WTC11 (cell line): ENCODE data around the gene MAGI2. TPM values are rescaled to one million over a fixed set of nuclear protein-coding genes. Genes with fewer than 3 reads are reported as not detected.

Experiments
- ATAC-seq: fragments of 200-7000 bp; cut with Tn5 transposase; 2 replicates; pipeline ENCODE4 v1.10.0; 2021; ENCODE audit warnings: mild to moderate bottlenecking, moderate library complexity
- CTCF ChIA-PET: fragments of 300-600 bp; sonication (Branson Sonifier 250); formaldehyde crosslinking; loops from one replicate; lab custom pipeline; 2021; ENCODE audit warnings: antibody characterized with exemption; lab: Charles Lee
- POLR2A ChIA-PET: fragments of 350-600 bp; sonication (Branson Sonifier 250); formaldehyde crosslinking; loops from one replicate; lab custom pipeline; 2021; ENCODE audit warnings: antibody characterized with exemption; lab: Charles Lee
- DNase-seq: peaks from one replicate; pipeline ENCODE4 v3.0.0; 2021; ENCODE audit warnings: low spot score
- H3K27ac Mint-ChIP-seq: 2 replicates; pipeline ENCODE4 v1.8.0; 2021; ENCODE audit warnings: mixed read lengths
- H3K27me3 Mint-ChIP-seq: 2 replicates; pipeline ENCODE4 v1.8.0; 2021; ENCODE audit warnings: low read depth, mild to moderate bottlenecking, moderate library complexity, mixed read lengths
- H3K36me3 Mint-ChIP-seq: 2 replicates; pipeline ENCODE4 v1.8.0; 2021; ENCODE audit warnings: mixed read lengths
- H3K4me1 Mint-ChIP-seq: 2 replicates; pipeline ENCODE4 v1.8.0; 2022; ENCODE audit warnings: mixed read lengths
- H3K4me3 Mint-ChIP-seq: 2 replicates; pipeline ENCODE4 v1.8.0; 2021; ENCODE audit warnings: mild to moderate bottlenecking, moderate library complexity, mixed read lengths
- H3K9me3 Mint-ChIP-seq: 2 replicates; pipeline ENCODE4 v1.8.0; 2021; ENCODE audit warnings: mixed read lengths
- ATF1 ChIP-seq: sonication (generic); formaldehyde crosslinking; IDR thresholded peaks from 2 replicates; pipeline ENCODE4 v1.8.1; 2023; ENCODE audit warnings: mild to moderate bottlenecking, moderate library complexity, missing genetic modification reagents
- CBFB ChIP-seq: sonication (generic); formaldehyde crosslinking; IDR thresholded peaks from 2 replicates; pipeline ENCODE4 v1.8.1; 2022; ENCODE audit warnings: mild to moderate bottlenecking, low read depth, missing genetic modification reagents
- ELF4 ChIP-seq: sonication (generic); formaldehyde crosslinking; IDR thresholded peaks from 2 replicates; pipeline ENCODE4 v1.8.1; 2022; ENCODE audit warnings: low read depth, mild to moderate bottlenecking, moderate library complexity, missing genetic modification reagents
- FOXP1 ChIP-seq: sonication (generic); formaldehyde crosslinking; IDR thresholded peaks from 2 replicates; pipeline ENCODE4 v1.8.0; 2022; ENCODE audit warnings: missing genetic modification reagents, mild to moderate bottlenecking, moderate library complexity, borderline replicate concordance
- GRHL2 ChIP-seq: fragments of 250-450 bp; sonication (Bioruptor Pico); IDR thresholded peaks from 2 replicates; pipeline ENCODE4 v1.8.0; 2022; ENCODE audit warnings: mild to moderate bottlenecking, moderate library complexity; ENCODE audit not compliant: insufficient replicate concordance, severe bottlenecking
- MXD4 ChIP-seq: fragments of 250-450 bp; sonication (Bioruptor Pico); IDR thresholded peaks from 2 replicates; pipeline ENCODE4 v1.8.0; 2021; ENCODE audit warnings: mild to moderate bottlenecking, moderate library complexity, borderline replicate concordance
- NFE2L1 ChIP-seq: sonication (generic); formaldehyde crosslinking; IDR thresholded peaks from 2 replicates; pipeline ENCODE4 v1.8.1; 2023; ENCODE audit warnings: missing genetic modification reagents
- NFYB ChIP-seq: sonication (generic); formaldehyde crosslinking; conservative IDR thresholded peaks from 2 replicates; pipeline ENCODE4 v1.8.0; 2022; ENCODE audit warnings: low read depth, missing genetic modification reagents
- PRRX2 ChIP-seq: fragments of 250-450 bp; sonication (Bioruptor Pico); IDR thresholded peaks from 2 replicates; pipeline ENCODE4 v1.8.0; 2021; ENCODE audit warnings: mild to moderate bottlenecking
- SMAD3 ChIP-seq: sonication (generic); formaldehyde crosslinking; IDR thresholded peaks from 2 replicates; pipeline ENCODE4 v1.8.0; 2022; ENCODE audit warnings: missing genetic modification reagents, mild to moderate bottlenecking, borderline replicate concordance
- TP53 ChIP-seq: sonication (generic); formaldehyde crosslinking; IDR thresholded peaks from 2 replicates; pipeline ENCODE4 v1.8.1; 2023; ENCODE audit warnings: mild to moderate bottlenecking, missing genetic modification reagents
- ZNF121 ChIP-seq: sonication (generic); formaldehyde crosslinking; IDR thresholded peaks from 2 replicates; pipeline ENCODE4 v1.8.0; 2023; ENCODE audit warnings: missing genetic modification reagents
- ZNF219 ChIP-seq: sonication (generic); formaldehyde crosslinking; IDR thresholded peaks from 2 replicates; pipeline ENCODE4 v1.8.0; 2023; ENCODE audit warnings: missing genetic modification reagents, mild to moderate bottlenecking, borderline replicate concordance
- ZNF416 ChIP-seq: fragments of 250-450 bp; sonication (Bioruptor Pico); IDR thresholded peaks from 2 replicates; pipeline ENCODE4 v1.9.0; 2021; ENCODE audit warnings: mild to moderate bottlenecking, inconsistent platforms
- ZNF671 ChIP-seq: fragments of 250-450 bp; sonication (Bioruptor Pico); IDR thresholded peaks from 2 replicates; pipeline ENCODE4 v1.8.0; 2021; ENCODE audit warnings: mild to moderate bottlenecking
- total RNA-seq: library from RNA; stranded (reverse); gene quantifications from 3 replicates; pipeline ENCODE4 v1.2.3, GENCODE V29; 2021
- TF ChIP-seq, protein P1 (sequence below): sonication (generic); formaldehyde crosslinking; IDR thresholded peaks from 2 replicates; pipeline ENCODE4 v1.8.1; 2022; ENCODE audit warnings: missing genetic modification reagents, borderline replicate concordance
- TF ChIP-seq, protein P2 (sequence below): fragments of 250-450 bp; sonication (Bioruptor Pico); IDR thresholded peaks from 2 replicates; pipeline ENCODE4 v1.9.0; 2021; ENCODE audit warnings: mild to moderate bottlenecking
- TF ChIP-seq, protein P3 (sequence below): sonication (generic); formaldehyde crosslinking; IDR thresholded peaks from 2 replicates; pipeline ENCODE4 v1.8.1; 2023; ENCODE audit warnings: mild to moderate bottlenecking, missing genetic modification reagents, moderate library complexity
- TF ChIP-seq, protein P4 (sequence below): sonication (generic); formaldehyde crosslinking; IDR thresholded peaks from 2 replicates; pipeline ENCODE4 v1.8.1; 2022; ENCODE audit warnings: low read depth, missing genetic modification reagents, borderline replicate concordance
- TF ChIP-seq, protein P5 (sequence below): sonication (generic); formaldehyde crosslinking; IDR thresholded peaks from 2 replicates; pipeline ENCODE4 v1.8.1; 2022; ENCODE audit warnings: mild to moderate bottlenecking, missing genetic modification reagents, moderate library complexity, borderline replicate concordance
- TF ChIP-seq, protein P6 (sequence below): sonication (generic); formaldehyde crosslinking; IDR thresholded peaks from 2 replicates; pipeline ENCODE4 v1.8.0; 2022; ENCODE audit warnings: mild to moderate bottlenecking, missing genetic modification reagents
- TF ChIP-seq, protein P7 (sequence below): sonication (generic); formaldehyde crosslinking; IDR thresholded peaks from 2 replicates; pipeline ENCODE4 v1.8.1; 2022; ENCODE audit warnings: low read depth, mild to moderate bottlenecking, moderate library complexity, missing genetic modification reagents, borderline replicate concordance
- TF ChIP-seq, protein P8 (sequence below): fragments of 250-450 bp; sonication (Bioruptor Pico); IDR thresholded peaks from 2 replicates; pipeline ENCODE4 v1.9.0; 2021; ENCODE audit warnings: mild to moderate bottlenecking, borderline replicate concordance
- TF ChIP-seq, protein P9 (sequence below): sonication (generic); formaldehyde crosslinking; IDR thresholded peaks from 2 replicates; pipeline ENCODE4 v1.8.1; 2023; ENCODE audit warnings: mild to moderate bottlenecking, missing genetic modification reagents, moderate library complexity

MAGI2 gene
- total RNA-seq, 1 experiment from 2014 or later = 26.6 TPM

DNA sequence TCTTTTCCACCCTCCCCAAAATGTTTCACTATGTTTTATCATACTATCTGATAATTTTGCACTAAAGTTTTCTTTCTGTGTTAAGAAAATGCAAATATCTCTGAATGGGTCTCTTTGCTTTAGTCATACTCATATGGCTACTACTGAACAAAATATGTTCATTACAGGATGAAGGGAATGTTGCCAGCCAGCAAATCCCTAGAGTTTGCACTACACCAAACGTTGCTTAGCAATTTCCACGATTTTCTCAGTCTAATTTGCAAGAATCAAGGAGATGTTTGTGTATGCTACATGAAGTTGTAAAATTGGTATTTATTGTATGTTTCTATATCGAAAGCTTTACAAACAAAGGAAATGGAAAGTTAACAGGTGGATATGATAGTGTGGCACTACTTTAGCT is 10.6 kb upstream of the MAGI2 start (continued):
- TF ChIP-seq, protein P1, sequence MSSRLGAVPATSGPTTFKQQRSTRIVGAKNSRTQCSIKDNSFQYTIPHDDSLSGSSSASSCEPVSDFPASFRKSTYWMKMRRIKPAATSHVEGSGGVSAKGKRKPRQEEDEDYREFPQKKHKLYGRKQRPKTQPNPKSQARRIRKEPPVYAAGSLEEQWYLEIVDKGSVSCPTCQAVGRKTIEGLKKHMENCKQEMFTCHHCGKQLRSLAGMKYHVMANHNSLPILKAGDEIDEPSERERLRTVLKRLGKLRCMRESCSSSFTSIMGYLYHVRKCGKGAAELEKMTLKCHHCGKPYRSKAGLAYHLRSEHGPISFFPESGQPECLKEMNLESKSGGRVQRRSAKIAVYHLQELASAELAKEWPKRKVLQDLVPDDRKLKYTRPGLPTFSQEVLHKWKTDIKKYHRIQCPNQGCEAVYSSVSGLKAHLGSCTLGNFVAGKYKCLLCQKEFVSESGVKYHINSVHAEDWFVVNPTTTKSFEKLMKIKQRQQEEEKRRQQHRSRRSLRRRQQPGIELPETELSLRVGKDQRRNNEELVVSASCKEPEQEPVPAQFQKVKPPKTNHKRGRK (CRISPR knock-in tag) = no peak
- TF ChIP-seq SMAD3 (CRISPR knock-in tag) (no peak), GRHL2 (CRISPR knock-in tag) (no peak), TP53 (CRISPR knock-in tag) (no peak), PRRX2 (no peak), ZNF219 (CRISPR knock-in tag) (no peak), ZNF671 (CRISPR knock-in tag) (no peak), FOXP1 (no peak)
- TF ChIP-seq, protein P2, sequence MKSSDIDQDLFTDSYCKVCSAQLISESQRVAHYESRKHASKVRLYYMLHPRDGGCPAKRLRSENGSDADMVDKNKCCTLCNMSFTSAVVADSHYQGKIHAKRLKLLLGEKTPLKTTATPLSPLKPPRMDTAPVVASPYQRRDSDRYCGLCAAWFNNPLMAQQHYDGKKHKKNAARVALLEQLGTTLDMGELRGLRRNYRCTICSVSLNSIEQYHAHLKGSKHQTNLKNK (CRISPR knock-in tag) = no peak
- TF ChIP-seq, protein P3, sequence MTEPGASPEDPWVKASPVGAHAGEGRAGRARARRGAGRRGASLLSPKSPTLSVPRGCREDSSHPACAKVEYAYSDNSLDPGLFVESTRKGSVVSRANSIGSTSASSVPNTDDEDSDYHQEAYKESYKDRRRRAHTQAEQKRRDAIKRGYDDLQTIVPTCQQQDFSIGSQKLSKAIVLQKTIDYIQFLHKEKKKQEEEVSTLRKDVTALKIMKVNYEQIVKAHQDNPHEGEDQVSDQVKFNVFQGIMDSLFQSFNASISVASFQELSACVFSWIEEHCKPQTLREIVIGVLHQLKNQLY (CRISPR knock-in tag) = no peak
- TF ChIP-seq, protein P4, sequence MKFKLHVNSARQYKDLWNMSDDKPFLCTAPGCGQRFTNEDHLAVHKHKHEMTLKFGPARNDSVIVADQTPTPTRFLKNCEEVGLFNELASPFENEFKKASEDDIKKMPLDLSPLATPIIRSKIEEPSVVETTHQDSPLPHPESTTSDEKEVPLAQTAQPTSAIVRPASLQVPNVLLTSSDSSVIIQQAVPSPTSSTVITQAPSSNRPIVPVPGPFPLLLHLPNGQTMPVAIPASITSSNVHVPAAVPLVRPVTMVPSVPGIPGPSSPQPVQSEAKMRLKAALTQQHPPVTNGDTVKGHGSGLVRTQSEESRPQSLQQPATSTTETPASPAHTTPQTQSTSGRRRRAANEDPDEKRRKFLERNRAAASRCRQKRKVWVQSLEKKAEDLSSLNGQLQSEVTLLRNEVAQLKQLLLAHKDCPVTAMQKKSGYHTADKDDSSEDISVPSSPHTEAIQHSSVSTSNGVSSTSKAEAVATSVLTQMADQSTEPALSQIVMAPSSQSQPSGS = no peak
- TF ChIP-seq, protein P5, sequence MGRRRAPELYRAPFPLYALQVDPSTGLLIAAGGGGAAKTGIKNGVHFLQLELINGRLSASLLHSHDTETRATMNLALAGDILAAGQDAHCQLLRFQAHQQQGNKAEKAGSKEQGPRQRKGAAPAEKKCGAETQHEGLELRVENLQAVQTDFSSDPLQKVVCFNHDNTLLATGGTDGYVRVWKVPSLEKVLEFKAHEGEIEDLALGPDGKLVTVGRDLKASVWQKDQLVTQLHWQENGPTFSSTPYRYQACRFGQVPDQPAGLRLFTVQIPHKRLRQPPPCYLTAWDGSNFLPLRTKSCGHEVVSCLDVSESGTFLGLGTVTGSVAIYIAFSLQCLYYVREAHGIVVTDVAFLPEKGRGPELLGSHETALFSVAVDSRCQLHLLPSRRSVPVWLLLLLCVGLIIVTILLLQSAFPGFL (CRISPR knock-in tag) = no peak

DNA sequence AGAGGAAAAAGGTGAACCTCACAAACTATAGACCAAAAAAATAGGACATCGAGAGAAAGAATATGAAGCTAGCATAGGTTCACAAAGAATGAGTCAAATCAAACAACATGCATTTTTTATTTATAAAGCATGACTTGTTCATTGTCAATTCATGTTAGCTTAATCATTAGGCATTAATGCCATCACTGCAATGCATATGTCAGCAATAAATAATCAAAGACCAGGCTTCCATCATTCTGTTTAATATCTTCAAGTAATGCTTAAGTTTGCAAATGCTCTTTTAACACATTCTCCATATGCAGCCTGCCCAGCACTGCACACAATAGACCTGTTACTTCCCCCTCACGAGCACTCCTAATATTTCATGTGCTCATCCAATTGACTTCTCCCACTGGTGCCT is 8.9 kb upstream of the MAGI2 start:
- Mint-ChIP-seq H3K9me3 (no peaks in the 10 kb centered on the region), H3K27me3 (peaks cover 14% of the 10 kb centered on the region), H3K27ac (no peak overlapping the region), H3K4me1 (peaks cover 2% of the 10 kb centered on the region; the same call in 1 of the 2 replicates), H3K4me3 (no peak overlapping the region), H3K36me3 (no peaks in the 10 kb centered on the region)
- ATAC-seq = no peak
- ChIA-PET POLR2A (no interaction called here), CTCF (no interaction called here)
- no peak for DNase-seq
- no peak for TF ChIP-seq NFYB (CRISPR knock-in tag)
- TF ChIP-seq, protein P6, sequence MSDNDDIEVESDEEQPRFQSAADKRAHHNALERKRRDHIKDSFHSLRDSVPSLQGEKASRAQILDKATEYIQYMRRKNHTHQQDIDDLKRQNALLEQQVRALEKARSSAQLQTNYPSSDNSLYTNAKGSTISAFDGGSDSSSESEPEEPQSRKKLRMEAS = no peak
- TF ChIP-seq, protein P7, sequence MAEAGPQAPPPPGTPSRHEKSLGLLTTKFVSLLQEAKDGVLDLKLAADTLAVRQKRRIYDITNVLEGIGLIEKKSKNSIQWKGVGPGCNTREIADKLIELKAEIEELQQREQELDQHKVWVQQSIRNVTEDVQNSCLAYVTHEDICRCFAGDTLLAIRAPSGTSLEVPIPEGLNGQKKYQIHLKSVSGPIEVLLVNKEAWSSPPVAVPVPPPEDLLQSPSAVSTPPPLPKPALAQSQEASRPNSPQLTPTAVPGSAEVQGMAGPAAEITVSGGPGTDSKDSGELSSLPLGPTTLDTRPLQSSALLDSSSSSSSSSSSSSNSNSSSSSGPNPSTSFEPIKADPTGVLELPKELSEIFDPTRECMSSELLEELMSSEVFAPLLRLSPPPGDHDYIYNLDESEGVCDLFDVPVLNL = no peak
- no peak for TF ChIP-seq ELF4
- TF ChIP-seq, protein P8, sequence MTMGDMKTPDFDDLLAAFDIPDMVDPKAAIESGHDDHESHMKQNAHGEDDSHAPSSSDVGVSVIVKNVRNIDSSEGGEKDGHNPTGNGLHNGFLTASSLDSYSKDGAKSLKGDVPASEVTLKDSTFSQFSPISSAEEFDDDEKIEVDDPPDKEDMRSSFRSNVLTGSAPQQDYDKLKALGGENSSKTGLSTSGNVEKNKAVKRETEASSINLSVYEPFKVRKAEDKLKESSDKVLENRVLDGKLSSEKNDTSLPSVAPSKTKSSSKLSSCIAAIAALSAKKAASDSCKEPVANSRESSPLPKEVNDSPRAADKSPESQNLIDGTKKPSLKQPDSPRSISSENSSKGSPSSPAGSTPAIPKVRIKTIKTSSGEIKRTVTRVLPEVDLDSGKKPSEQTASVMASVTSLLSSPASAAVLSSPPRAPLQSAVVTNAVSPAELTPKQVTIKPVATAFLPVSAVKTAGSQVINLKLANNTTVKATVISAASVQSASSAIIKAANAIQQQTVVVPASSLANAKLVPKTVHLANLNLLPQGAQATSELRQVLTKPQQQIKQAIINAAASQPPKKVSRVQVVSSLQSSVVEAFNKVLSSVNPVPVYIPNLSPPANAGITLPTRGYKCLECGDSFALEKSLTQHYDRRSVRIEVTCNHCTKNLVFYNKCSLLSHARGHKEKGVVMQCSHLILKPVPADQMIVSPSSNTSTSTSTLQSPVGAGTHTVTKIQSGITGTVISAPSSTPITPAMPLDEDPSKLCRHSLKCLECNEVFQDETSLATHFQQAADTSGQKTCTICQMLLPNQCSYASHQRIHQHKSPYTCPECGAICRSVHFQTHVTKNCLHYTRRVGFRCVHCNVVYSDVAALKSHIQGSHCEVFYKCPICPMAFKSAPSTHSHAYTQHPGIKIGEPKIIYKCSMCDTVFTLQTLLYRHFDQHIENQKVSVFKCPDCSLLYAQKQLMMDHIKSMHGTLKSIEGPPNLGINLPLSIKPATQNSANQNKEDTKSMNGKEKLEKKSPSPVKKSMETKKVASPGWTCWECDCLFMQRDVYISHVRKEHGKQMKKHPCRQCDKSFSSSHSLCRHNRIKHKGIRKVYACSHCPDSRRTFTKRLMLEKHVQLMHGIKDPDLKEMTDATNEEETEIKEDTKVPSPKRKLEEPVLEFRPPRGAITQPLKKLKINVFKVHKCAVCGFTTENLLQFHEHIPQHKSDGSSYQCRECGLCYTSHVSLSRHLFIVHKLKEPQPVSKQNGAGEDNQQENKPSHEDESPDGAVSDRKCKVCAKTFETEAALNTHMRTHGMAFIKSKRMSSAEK (CRISPR knock-in tag) = no peak
- no peak for TF ChIP-seq ZNF121 (CRISPR knock-in tag)
- TF ChIP-seq, protein P9, sequence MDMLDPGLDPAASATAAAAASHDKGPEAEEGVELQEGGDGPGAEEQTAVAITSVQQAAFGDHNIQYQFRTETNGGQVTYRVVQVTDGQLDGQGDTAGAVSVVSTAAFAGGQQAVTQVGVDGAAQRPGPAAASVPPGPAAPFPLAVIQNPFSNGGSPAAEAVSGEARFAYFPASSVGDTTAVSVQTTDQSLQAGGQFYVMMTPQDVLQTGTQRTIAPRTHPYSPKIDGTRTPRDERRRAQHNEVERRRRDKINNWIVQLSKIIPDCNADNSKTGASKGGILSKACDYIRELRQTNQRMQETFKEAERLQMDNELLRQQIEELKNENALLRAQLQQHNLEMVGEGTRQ (CRISPR knock-in tag) = no peak
- TF ChIP-seq NFE2L1 (CRISPR knock-in tag) = no peak
- TF ChIP-seq CBFB (CRISPR knock-in tag) = no peak
- TF ChIP-seq MXD4 (CRISPR knock-in tag) = no peak
- TF ChIP-seq FOXP1 = no peak
- no peak for TF ChIP-seq ZNF416 (CRISPR knock-in tag)
- no peak for TF ChIP-seq ATF1 (CRISPR knock-in tag)
